HL-60 (cell line): ENCODE measurements around the gene TEC.

Experiments used
- GABPA ChIP-seq: IDR thresholded peaks from 2 replicates; pipeline ENCODE4 v1.6.1; 2012; ENCODE audit warnings: low read depth
- TF ChIP-seq, protein P1 (sequence below): IDR thresholded peaks from one replicate; pipeline ENCODE4 v1.5.1; 2011; ENCODE audit warnings: low read length, control low read depth, inconsistent platforms; ENCODE audit not compliant: insufficient read depth

DNA sequence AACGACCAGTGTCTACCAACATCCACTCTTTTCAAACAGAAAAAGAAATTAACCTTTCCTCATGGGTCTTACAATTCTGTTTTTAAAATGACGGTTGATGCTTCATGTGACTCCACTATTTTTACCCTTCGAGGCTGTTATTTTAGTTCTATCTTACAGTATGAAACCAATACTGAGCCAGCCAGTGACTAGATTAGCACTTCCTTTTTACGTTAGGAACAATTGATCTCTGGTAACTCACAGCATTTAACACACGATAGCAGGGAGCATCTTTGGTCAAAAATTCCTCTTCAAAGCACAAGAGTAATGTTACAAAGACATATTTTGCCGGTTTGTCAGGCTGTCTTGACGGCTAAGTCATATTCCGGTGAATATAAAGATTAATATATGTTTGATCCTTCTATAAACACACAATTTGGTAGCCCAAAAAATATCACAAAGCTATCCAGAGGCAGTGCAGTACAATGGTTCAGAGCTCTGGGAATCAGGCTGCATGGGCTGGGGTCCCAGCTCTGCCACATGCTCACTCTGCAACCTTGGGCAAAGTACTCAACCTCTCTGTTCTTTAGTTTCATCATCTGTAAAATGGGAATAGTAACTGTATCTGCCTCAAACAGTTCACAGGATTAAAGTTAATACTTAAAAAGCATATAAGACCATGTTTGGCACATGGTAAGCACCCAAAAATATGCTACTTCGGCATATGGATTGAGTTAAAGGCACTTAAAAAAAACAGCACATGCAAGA lies 72.7 kb downstream of the TEC start:
- TF ChIP-seq GABPA: no peak
- TF ChIP-seq, protein P1, sequence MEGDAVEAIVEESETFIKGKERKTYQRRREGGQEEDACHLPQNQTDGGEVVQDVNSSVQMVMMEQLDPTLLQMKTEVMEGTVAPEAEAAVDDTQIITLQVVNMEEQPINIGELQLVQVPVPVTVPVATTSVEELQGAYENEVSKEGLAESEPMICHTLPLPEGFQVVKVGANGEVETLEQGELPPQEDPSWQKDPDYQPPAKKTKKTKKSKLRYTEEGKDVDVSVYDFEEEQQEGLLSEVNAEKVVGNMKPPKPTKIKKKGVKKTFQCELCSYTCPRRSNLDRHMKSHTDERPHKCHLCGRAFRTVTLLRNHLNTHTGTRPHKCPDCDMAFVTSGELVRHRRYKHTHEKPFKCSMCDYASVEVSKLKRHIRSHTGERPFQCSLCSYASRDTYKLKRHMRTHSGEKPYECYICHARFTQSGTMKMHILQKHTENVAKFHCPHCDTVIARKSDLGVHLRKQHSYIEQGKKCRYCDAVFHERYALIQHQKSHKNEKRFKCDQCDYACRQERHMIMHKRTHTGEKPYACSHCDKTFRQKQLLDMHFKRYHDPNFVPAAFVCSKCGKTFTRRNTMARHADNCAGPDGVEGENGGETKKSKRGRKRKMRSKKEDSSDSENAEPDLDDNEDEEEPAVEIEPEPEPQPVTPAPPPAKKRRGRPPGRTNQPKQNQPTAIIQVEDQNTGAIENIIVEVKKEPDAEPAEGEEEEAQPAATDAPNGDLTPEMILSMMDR: no peak
